NB4 (cell line): Measurements from ENCODE around the gene CFAP74.

Experiments used
- DNase-seq: peaks from one replicate; pipeline ENCODE4 v3.0.0; 2010; ENCODE audit warnings: low read depth
- H3K4me3 ChIP-seq: one replicate; pipeline ENCODE4 v1.5.1; 2011; ENCODE audit warnings: mild to moderate bottlenecking, low read depth, low read length, moderate library complexity
- MYC ChIP-seq: IDR thresholded peaks from 2 replicates; pipeline ENCODE4 v1.6.1; 2011; ENCODE audit warnings: low read depth, low read length
- POLR2A ChIP-seq: IDR thresholded peaks from 2 replicates; pipeline ENCODE4 v1.6.1; 2011; ENCODE audit warnings: mild to moderate bottlenecking; ENCODE audit not compliant: insufficient read length; ENCODE audit errors: extremely low read depth
- TF ChIP-seq, protein P1 (sequence below): IDR thresholded peaks from 2 replicates; pipeline ENCODE4 v1.6.1; 2011; ENCODE audit warnings: low read depth, low read length
- TF ChIP-seq, protein P2 (sequence below): IDR thresholded peaks from one replicate; pipeline ENCODE4 v1.5.1; 2012; ENCODE audit warnings: low read depth, low read length

Gene CFAP74

DNA sequence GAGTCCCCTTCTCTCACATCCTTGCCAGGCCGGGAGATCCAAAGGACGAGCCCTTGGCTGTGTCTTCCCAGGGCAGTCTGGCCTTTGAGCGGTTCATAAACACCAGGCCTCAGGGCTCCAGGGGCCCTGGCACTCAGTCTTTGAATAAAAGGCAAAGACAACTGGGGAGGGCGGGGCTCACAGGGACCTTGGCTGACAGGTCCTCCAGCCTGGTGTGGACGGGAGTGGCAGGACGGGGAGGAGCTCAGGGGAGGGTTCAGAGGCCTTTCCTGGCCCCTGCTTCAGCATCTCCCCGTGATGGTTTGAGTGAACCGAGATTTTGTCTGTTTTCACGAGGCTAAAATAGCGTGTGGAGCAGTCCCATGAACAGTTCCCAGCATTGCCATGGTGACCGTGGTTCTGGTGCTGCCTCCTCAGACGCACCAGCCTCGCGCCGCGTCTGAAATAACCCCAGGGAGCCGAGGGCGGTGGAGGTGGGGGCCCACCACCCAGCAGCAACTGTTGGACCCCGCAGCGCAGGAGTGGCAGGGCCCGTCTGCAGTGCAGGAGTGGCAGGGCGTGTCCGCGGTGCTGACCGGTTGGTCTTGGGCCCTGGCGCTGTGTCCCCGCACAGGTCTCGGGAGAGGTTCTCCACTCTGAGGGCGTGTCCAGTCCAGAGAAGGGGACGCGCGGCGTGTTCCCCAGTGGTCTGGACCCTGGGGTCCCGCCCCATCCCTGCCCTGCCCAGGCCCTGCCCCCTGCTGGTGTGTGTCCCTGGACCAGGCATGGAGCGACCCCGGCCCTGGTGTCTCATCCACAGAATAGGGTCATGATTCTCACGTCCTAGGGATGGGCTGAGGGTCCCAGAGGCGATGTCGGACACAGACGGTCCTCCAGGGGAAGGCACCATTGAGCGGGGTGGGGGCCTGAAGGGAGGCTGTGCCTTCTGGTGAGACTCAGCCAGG, 39.5 kb upstream of the CFAP74 start:
- no peak for DNase-seq
- H3K4me3 ChIP-seq: no peak overlapping the region
- TF ChIP-seq POLR2A (no peak), MYC (no peak)
- TF ChIP-seq, protein P1, sequence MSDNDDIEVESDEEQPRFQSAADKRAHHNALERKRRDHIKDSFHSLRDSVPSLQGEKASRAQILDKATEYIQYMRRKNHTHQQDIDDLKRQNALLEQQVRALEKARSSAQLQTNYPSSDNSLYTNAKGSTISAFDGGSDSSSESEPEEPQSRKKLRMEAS: no peak
- TF ChIP-seq, protein P2, sequence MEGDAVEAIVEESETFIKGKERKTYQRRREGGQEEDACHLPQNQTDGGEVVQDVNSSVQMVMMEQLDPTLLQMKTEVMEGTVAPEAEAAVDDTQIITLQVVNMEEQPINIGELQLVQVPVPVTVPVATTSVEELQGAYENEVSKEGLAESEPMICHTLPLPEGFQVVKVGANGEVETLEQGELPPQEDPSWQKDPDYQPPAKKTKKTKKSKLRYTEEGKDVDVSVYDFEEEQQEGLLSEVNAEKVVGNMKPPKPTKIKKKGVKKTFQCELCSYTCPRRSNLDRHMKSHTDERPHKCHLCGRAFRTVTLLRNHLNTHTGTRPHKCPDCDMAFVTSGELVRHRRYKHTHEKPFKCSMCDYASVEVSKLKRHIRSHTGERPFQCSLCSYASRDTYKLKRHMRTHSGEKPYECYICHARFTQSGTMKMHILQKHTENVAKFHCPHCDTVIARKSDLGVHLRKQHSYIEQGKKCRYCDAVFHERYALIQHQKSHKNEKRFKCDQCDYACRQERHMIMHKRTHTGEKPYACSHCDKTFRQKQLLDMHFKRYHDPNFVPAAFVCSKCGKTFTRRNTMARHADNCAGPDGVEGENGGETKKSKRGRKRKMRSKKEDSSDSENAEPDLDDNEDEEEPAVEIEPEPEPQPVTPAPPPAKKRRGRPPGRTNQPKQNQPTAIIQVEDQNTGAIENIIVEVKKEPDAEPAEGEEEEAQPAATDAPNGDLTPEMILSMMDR: no peak

DNA sequence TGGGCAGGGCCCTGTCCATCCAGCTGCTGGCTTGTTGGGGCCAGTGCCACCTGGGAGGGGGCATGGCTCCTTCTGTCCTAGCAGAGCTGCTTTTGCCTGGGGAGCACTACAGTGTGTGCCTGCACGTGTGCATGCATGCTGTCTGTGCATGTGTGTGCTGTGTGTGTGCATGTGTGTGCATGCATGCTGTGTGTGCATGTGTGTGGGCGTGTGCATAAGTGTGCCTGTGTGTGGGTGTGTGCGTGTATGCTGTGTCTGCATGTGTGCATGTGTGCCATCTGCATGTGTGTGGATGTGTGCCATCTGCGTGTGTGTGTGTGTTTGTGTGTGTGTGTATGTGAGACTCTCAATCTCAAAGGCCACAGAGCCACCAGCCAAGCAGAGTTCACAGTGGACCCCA, 38.3 kb upstream of the CFAP74 start:
- DNase-seq: no peak
- no peak overlapping the region for H3K4me3 ChIP-seq
- TF ChIP-seq, protein P2: no peak
- TF ChIP-seq POLR2A (no peak), MYC (no peak)
- TF ChIP-seq, protein P1: no peak

DNA sequence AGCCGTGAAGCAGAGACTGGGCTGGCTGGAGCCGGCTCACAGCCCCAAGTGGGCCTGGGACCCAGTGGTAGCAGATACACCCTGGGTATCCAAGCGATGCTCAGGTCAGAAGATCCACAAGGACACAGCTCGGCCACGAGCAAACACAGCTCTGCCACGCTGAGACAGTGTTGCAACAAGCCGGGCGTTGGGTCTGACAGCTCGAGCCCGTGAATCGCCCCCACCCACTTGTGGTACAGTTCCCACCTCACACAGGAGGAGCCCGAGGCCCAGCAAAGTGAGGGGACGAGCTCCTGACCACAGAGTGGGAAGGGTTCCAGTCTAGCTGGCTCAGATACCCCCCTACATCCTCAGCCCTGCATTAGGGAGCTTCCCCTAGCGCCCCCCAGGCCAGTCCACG, 37.7 kb upstream of the CFAP74 start:
- TF ChIP-seq, protein P1: no peak
- DNase-seq: no peak
- H3K4me3 ChIP-seq: no peak overlapping the region

DNA sequence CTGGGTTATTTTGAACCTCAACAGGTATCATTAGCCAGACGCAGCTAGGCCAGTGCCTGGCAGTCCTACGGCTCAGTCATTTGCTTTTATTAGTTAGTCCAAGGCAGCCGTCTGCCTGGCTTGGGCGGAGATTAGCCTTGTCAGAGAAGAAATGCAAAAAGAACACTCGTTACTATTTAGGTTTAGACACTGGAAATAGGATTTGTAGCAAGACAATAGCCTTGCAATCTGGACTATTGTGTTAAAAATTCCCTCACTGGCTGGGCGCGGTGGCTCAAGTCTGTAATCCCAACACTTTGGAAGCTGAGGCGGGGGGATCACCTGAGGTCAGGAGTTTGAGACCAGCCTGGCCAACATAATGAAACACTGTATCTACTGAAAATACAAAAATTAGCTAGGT, 35.7 kb upstream of the CFAP74 start:
- no peak overlapping the region for H3K4me3 ChIP-seq
- TF ChIP-seq POLR2A: no peak
- no peak for TF ChIP-seq MYC
- TF ChIP-seq, protein P1: no peak
- TF ChIP-seq, protein P2: no peak
- DNase-seq: no peak

DNA sequence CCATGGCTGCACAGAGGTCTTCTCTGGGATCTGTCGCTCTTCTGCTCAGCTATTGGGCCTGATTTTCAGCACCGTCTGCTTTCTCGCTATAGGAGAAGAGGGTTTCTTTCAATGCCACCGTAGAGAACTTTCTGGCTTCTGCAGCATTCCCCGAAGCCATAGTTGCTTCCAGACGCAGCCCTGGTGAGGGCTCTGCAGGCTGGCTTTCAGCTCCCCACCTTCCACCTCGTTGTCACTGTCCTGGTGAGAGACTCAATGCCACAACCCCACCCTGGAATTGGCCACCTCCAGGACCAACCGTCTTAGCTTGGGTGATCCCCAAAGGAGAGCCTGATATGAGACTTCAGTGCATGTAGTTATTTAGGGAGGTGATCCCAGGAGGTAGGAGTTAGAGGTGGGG, 34.6 kb upstream of the CFAP74 start:
- TF ChIP-seq, protein P1: no peak
- TF ChIP-seq MYC (no peak), POLR2A (no peak)
- TF ChIP-seq, protein P2: no peak
- no peak for DNase-seq
- H3K4me3 ChIP-seq: no peak overlapping the region

DNA sequence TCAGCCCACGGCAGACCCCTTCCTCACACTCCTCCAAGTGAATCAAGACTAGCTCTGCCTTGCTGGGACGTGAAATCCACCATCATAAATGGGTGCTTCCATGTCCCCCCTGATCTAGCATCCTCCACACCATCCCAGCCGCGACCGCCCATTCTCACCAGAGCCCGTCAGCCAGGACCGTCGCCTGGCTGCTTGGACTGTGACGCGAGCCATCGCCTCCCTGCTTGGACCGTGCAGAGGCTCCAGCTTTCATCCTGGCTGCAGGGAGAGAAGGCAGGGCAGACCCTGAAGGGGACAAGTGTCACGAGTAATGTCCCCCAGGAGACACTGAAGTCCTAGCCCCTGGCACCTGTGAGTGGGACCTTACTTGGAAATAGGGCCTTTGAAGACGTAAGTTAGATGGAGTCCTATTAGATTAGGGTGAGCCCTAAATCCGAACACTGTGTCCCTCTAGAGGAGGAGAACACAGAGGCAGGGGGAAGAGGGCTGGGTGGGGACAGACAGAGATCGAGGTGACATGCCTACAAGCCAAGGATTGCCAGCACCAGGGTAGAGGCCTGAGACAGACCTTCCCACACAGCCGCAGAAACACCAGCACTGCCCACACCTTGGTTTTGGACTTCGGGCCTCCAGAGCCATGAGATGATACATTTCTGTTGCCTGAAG, 33.9 kb upstream of the CFAP74 start:
- TF ChIP-seq, protein P2: no peak
- no peak for DNase-seq
- no peak overlapping the region for H3K4me3 ChIP-seq
